ENCODE results near the gene ABLIM1. TPM values are rescaled to one million over a fixed set of nuclear protein-coding genes. Genes with fewer than 3 reads are reported as not detected.

The ABLIM1 gene
- total RNA-seq, 4 donors from 2014 or later, result 193 to 248 (median 208) TPM

DNA sequence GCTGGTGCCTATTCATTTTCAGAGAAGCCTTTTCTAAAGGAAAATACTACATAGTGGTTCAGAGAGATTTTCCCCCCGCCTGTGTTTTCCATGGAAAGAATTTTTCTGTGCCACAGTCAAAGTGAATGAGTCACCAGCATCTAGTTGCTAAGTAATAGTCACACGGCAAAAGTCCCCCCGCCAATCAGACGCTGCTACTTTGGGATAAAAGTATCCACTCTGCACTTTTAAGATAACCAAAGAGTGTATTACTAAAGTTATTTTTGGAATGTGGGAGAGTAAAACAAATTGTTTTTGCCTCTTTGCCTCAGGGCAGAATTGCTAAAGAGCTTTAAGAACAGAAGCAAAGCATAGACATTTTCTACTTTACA lies 23.5 kb downstream of the ABLIM1 start:
- TF ChIP-seq, protein P1, sequence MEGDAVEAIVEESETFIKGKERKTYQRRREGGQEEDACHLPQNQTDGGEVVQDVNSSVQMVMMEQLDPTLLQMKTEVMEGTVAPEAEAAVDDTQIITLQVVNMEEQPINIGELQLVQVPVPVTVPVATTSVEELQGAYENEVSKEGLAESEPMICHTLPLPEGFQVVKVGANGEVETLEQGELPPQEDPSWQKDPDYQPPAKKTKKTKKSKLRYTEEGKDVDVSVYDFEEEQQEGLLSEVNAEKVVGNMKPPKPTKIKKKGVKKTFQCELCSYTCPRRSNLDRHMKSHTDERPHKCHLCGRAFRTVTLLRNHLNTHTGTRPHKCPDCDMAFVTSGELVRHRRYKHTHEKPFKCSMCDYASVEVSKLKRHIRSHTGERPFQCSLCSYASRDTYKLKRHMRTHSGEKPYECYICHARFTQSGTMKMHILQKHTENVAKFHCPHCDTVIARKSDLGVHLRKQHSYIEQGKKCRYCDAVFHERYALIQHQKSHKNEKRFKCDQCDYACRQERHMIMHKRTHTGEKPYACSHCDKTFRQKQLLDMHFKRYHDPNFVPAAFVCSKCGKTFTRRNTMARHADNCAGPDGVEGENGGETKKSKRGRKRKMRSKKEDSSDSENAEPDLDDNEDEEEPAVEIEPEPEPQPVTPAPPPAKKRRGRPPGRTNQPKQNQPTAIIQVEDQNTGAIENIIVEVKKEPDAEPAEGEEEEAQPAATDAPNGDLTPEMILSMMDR (IDR thresholded peaks at IDR 0.05; ENCODE audit: low read depth), result no peak

DNA sequence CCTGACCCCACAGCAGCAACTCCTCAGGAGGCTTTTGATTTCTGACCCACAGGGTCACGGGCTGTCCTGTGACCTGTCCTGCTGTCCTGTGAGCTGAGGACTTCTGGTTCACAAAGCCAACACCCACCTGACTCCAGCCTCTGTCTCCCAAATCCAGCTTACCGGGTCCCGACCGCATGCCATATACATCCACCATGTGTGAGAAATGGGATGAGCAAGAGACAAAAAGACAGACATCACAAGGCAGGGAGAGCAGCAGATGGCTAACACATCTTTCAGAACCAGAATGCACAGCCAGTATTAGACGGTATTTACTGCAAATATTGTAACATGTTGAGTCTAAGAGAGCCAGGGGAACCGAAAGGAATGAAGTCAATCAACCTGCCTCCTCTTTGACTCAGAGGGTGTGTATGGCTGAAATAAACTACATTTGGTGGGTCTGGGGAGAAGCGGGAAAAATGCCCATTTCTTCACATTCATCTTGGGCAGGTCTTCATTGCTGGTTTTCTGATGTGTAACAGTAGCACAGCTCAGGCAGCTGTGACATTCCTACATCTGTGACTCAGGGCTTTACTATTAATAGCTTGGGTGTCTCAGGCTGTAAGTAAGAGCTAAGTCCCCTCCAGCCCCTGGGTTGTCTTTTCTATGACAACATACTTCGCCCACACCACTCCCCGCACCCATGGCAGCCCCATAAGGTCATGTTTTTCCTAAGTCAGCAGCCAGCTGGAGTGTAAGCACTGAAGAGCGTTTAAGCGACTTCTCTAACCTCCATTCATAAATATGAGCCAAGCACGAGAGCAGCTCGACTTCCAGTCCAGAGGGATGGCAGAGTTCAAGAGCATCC lies 25.0 kb downstream of the ABLIM1 start:
- TF ChIP-seq, protein P1 (IDR thresholded peaks at IDR 0.05; ENCODE audit: low read depth), result no peak

DNA sequence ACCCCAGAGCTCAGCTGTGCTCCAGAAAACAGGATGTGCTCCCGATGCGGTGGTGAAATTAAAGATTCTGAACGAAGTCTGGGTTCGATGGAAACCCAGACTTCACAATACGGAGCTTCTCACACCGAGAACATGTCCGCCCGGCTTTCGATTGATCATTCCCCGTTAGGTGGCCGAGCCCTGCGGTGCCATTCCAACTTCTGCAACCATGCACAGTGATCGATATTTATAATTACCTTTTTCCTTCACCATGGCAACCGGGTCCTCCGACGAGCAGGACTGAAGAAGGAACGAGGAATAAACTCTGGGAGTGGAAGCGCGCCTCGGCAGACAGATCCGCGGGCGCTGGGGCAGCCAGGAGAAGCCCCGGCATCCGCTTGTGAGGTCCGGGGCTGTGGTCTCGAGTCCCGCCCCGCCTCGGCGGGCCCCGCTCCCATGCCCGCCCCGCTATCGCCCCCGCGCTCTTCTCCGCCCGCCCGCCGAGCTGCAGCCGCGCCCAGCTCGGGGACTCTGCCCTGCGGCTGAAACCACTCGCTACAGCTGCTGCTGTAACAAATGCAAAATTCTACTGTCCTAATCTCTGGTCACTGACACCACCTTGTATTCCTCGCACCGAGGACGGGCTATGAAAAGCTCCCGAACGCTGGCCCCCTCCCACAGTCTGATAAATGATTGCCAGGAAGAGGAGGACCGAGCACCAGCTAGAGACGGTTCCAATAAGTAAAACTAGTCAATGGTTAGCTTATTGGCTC lies 26.2 kb downstream of the ABLIM1 start:
- TF ChIP-seq, protein P1 (IDR thresholded peaks at IDR 0.05; ENCODE audit: low read depth), result no peak

DNA sequence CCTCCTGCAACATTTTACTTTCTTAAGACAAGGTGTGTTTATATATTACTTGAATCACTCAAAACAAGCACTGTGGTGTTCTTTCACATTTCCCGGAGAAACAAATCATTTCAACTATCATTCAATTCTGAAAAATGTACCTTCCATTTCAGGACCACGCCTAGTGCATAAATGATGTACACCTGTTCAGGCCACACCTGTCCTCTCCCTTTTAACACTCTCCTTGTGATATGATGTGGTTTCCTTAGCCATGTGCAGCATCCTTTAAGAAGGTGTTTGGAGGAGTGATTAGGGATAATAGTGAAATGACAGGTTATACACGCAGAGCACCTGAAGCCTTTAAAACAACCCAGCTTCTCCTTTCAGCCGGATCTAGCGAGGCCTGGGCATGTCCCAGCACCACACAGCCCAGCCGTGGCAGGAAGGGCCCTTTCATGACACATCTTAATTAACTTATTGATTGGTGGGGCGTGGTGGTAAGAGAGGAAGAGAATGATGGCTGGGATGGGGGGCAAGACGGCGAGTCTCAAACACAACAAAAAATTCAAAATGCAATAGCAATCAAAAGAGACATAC lies 26.9 kb downstream of the ABLIM1 start:
- TF ChIP-seq, protein P1 (IDR thresholded peaks at IDR 0.05; ENCODE audit: low read depth), result no peak

DNA sequence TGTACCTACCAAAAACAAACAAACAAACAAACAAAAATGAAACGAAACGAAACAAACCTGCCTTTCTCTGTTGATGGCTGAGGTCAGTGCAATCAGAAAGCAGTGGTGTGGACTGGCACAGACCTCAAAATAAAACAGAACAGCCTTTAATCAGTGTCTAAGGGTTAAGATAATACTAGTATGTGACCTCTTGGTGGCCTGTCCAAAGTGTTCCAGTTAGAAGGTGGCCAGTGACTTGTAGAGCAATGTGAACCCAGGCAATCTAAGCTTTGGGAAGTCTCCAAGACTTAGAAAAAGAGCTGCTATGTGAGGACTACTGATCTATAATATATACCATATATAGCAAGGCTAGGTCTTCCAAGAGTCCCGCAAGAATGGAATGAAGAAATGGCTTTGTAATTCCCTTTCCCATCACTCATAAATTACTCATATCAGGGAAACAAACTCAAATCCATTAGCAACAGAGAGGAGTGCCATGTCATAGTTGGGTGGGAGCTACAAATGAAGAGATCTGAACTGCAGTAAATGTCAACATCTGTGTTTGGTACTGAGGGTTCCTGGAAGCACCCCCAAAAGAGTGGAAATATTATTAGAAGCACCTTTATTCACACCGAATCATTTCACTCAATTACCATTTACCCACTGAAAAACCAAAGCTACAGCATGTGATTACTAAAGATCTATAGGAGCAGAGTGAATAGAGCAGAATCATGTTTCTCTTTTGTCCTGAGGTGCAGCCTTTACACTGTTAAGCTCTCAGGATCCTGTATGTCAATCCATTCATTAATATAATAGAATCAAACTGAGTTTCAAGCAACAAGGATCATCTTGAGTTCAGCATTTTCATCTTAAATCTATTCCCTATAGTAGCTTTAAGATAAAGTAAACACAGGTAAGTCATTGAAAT lies 28.0 kb downstream of the ABLIM1 start:
- TF ChIP-seq, protein P1 (IDR thresholded peaks at IDR 0.05; ENCODE audit: low read depth), result no peak

DNA sequence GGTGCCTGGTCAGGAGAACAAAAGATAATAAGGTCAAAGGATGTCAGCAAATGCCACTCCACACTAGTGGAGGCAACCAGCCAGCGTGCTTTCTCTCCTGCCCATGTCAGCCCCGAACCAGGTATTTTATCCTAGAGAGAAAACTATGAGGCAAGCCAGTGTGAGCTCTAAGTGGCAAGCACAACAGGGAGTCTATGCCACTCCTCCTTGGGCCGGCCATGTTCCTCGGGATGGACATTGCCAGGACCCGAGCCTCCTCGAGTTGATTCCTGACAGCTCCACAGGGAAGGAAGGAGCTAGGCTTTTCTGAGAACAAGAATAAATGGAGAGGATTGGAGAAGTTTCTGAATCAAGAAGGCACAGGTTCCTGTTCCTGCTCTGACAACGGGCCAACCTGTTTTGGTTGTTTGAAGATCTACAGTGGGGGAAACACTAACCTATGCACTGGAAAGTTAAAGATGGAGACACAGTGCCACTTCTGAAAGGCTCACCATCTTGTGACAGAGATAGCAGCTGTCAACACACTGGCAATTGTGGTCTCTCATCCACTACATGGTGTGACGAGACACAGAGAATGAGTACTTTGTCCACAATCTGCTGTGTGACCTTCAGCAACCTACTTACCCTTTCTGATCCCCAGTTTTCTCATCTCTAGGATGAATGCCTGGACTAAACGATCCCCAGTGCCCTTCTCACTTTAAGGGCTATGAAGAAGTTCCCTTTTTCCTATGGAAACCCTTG lies 28.8 kb downstream of the ABLIM1 start:
- TF ChIP-seq, protein P1 (IDR thresholded peaks at IDR 0.05; ENCODE audit: low read depth), result no peak

Measured in subcutaneous adipose tissue (tissue), 4 donors.